Tibial nerve (tissue), 4 donors: ENCODE results near the gene PAEP. TPM values are rescaled to one million over a fixed set of nuclear protein-coding genes. Genes with fewer than 3 reads are reported as not detected.

ENCODE experiments used
- DNase-seq, 2 donors: peaks; one replicate each; pipeline ENCODE4 v3.0.0-alpha.2; 2019; ENCODE audit warnings: low spot score in 2 of 2
- H3K27ac ChIP-seq, 4 donors: fragments of 200-600 bp; sonication (generic) in 3 of 4; one replicate each; pipeline ENCODE4 v1.5.1; 2017 to 2019; ENCODE audit warnings: mild to moderate bottlenecking in 1 of 4
- H3K27me3 ChIP-seq, 2 donors: fragments of 200-600 bp; sonication (generic) in 1 of 2; one replicate each; pipeline versions ENCODE4 v1.5.1 to v1.6.0; 2017 to 2019
- H3K36me3 ChIP-seq, 3 donors: fragments of 200-600 bp; sonication (generic); one replicate each; pipeline ENCODE4 v1.5.1; 2018 to 2019
- H3K4me1 ChIP-seq, 4 donors: fragments of 200-600 bp; sonication (generic) in 3 of 4; one replicate each; pipeline ENCODE4 v1.5.1; 2017 to 2019
- H3K4me3 ChIP-seq, 4 donors: fragments of 200-600 bp; sonication (generic) in 3 of 4; one replicate each; pipeline ENCODE4 v1.5.1; 2017 to 2019; ENCODE audit warnings: mild to moderate bottlenecking in 1 of 4, moderate library complexity in 1 of 4
- H3K9me3 ChIP-seq, 4 donors: fragments of 200-600 bp; sonication (generic) in 3 of 4; one replicate each; pipeline ENCODE4 v1.5.1; 2017 to 2019
- CTCF ChIP-seq, 5 experiments: fragments of 200-600 bp in 3 of 5; fragments of 450-650 bp in 2 of 5; sonication (generic) in 3 of 5; IDR thresholded peaks; one replicate each; pipeline ENCODE4 v1.5.1; 2016 to 2019; ENCODE audit warnings: antibody characterized with exemption in 5 of 5, mild to moderate bottlenecking in 3 of 5, moderate library complexity in 2 of 5
- EP300 ChIP-seq, 2 donors: sonication (generic); formaldehyde crosslinking; IDR thresholded peaks; one replicate each; pipeline ENCODE4 v1.6.1; 2017; ENCODE audit warnings: antibody characterized with exemption in 2 of 2, mild to moderate bottlenecking in 1 of 2
- POLR2A ChIP-seq, 2 donors: fragments of 450-650 bp; IDR thresholded peaks; one replicate each; pipeline ENCODE4 v1.6.1; 2017; ENCODE audit warnings: antibody characterized with exemption in 2 of 2, mild to moderate bottlenecking in 2 of 2, moderate library complexity in 2 of 2
- WGBS, 2 donors: methylation state at CpG; one replicate each; pipeline ENCODE4 v1.1.5; 2018; 5-methylcytosine and 5-hydroxymethylcytosine counted together
- total RNA-seq, 4 donors: library from RNA; depleted of rRNA; stranded (reverse); fragments of >200 nt; gene quantifications; one replicate each; pipeline ENCODE4 v1.1.0, GENCODE V29; 2016

PAEP gene
- total RNA-seq, 4 donors from 2014 or later = not detected

GRCh38 chr9:135552021-135552697 is 9.4 kb upstream of the PAEP start:
- DNase-seq = no peak
- no peak overlapping the region for H3K4me3 ChIP-seq
- H3K27me3 ChIP-seq = no peaks in the 10 kb centered on the region
- peaks cover 0 to 27% (median 0%) of the 10 kb centered on the region in 4 donors for H3K9me3 ChIP-seq
- TF ChIP-seq EP300 (IDR thresholded peaks at IDR 0.05) (no peak), POLR2A (IDR thresholded peaks at IDR 0.05) (no peak), CTCF (IDR thresholded peaks at IDR 0.05) (no peak)
- H3K36me3 ChIP-seq = no peaks in the 10 kb centered on the region
- H3K4me1 ChIP-seq = no peaks in the 10 kb centered on the region
- H3K27ac ChIP-seq = no peak overlapping the region
- WGBS, 2 donors = 74 to 78% methylated on average over 14 to 17 of the region's 18 CpGs

GRCh38 chr9:135552698-135553171 is 8.8 kb upstream of the PAEP start:
- Histone ChIP-seq H3K4me3 (no peak overlapping the region), H3K36me3 (no peaks in the 10 kb centered on the region), H3K27me3 (no peaks in the 10 kb centered on the region), H3K4me1 (no peaks in the 10 kb centered on the region), H3K9me3 (peaks cover 0 to 33% (median 0%) of the 10 kb centered on the region in 4 donors), H3K27ac (no peak overlapping the region)
- DNase-seq = no peak
- 79 to 84% methylated on average over 18 of the region's 19 CpGs for WGBS, 2 donors
- TF ChIP-seq CTCF (IDR thresholded peaks at IDR 0.05) (no peak), POLR2A (IDR thresholded peaks at IDR 0.05) (no peak), EP300 (IDR thresholded peaks at IDR 0.05) (no peak)

- no peaks in the 10 kb centered on the region for H3K4me1 ChIP-seq
- no peak for DNase-seq
- H3K36me3 ChIP-seq = no peaks in the 10 kb centered on the region
- no peak overlapping the region for H3K27ac ChIP-seq
- 62 to 72% methylated on average over 4 of the region's 4 CpGs for WGBS, 2 donors
- TF ChIP-seq EP300 (IDR thresholded peaks at IDR 0.05) (no peak), CTCF (IDR thresholded peaks at IDR 0.05) (no peak), POLR2A (IDR thresholded peaks at IDR 0.05) (no peak)
- no peak overlapping the region for H3K4me3 ChIP-seq
- H3K27me3 ChIP-seq = no peaks in the 10 kb centered on the region
- H3K9me3 ChIP-seq = peaks cover 0 to 37% (median 0%) of the 10 kb centered on the region in 4 donors
Measured at GRCh38 chr9:135554718-135555117, 6.8 kb upstream of the PAEP start.

GRCh38 chr9:135555203-135555602 is 6.4 kb upstream of the PAEP start:
- Histone ChIP-seq H3K4me1 (no peaks in the 10 kb centered on the region), H3K27ac (no peak overlapping the region), H3K9me3 (peaks cover 0 to 37% (median 0%) of the 10 kb centered on the region in 4 donors), H3K36me3 (no peaks in the 10 kb centered on the region), H3K27me3 (no peaks in the 10 kb centered on the region), H3K4me3 (no peak overlapping the region)
- DNase-seq = no peak
- 83 to 92% methylated on average over 5 of the region's 5 CpGs for WGBS, 2 donors
- TF ChIP-seq CTCF (IDR thresholded peaks at IDR 0.05) (no peak), POLR2A (IDR thresholded peaks at IDR 0.05) (no peak), EP300 (IDR thresholded peaks at IDR 0.05) (no peak)

- no peaks in the 10 kb centered on the region for H3K36me3 ChIP-seq
- TF ChIP-seq CTCF (IDR thresholded peaks at IDR 0.05) = no peak
- no peak for TF ChIP-seq POLR2A (IDR thresholded peaks at IDR 0.05)
- TF ChIP-seq EP300 (IDR thresholded peaks at IDR 0.05) = no peak
- no peaks in the 10 kb centered on the region for H3K4me1 ChIP-seq
- no peak overlapping the region for H3K27ac ChIP-seq
- no peak for DNase-seq
- no peaks in the 10 kb centered on the region for H3K27me3 ChIP-seq
- WGBS, 2 donors = 69 to 73% methylated on average over 16 of the region's 16 CpGs
- peaks cover 0 to 37% (median 0%) of the 10 kb centered on the region in 4 donors for H3K9me3 ChIP-seq
- no peak overlapping the region for H3K4me3 ChIP-seq
Measured at GRCh38 chr9:135555910-135556309, 5.6 kb upstream of the PAEP start.
